HepG2 (cell line): Measurements from ENCODE around the gene KIF6. TPM values are rescaled to one million over a fixed set of nuclear protein-coding genes. Genes with fewer than 3 reads are reported as not detected.

ENCODE experiments used
- ATAC-seq: fragments of 200-7000 bp; cut with Tn5 transposase; 3 replicates; pipeline ENCODE4 v1.9.1; 2020; ENCODE audit warnings: mild to moderate bottlenecking, moderate library complexity
- BruUV-seq: library from RNA; stranded (reverse); fragments of 400-500 nt; replicated peaks from 2 replicates; lab custom pipeline; 2021; lab: Mats Ljungman, UMichigan
- CTCF ChIA-PET: fragments of 300-600 bp; formaldehyde crosslinking; extraction: SDS; loops from one replicate; lab custom pipeline; 2021; ENCODE audit warnings: low total read pairs, inconsistent platforms, low intra/inter-chr PET ratio; lab: Yijun Ruan, JAX
- POLR2A ChIA-PET: fragments of 350-600 bp; sonication (Branson Sonifier 250); formaldehyde crosslinking; loops from one replicate; lab custom pipeline; 2020; ENCODE audit warnings: antibody characterized with exemption, inconsistent platforms; lab: Yijun Ruan, JAX
- DNase-seq: peaks from one replicate; pipeline ENCODE4 v3.0.0-alpha.2; 2015; ENCODE audit warnings: low spot score
- FAIRE-seq: peaks from 3 replicates; lab custom pipeline; 2011; peaks lifted over from hg19 to GRCh38; lab: Jason Lieb, UNC
- H2AFZ ChIP-seq: one replicate; pipeline ENCODE4 v1.6.1; 2011; ENCODE audit warnings: low read length, inconsistent platforms
- H3K27ac ChIP-seq: fragments of 300-600 bp; 3 replicates; pipeline ENCODE4 v1.8.0; 2011; ENCODE audit warnings: mixed run types, mild to moderate bottlenecking, mixed read lengths, low read length, inconsistent platforms; ENCODE audit not compliant: insufficient read depth; ENCODE audit errors: extremely low read length
- H3K27me3 ChIP-seq, 2 experiments: fragments of 200-600 bp in 1 of 2; 2 replicates in 1 of 2; 3 replicates in 1 of 2; pipeline versions ENCODE4 v1.6.0 to v1.8.0; 2011; ENCODE audit warnings: low read length in 2 of 2, mild to moderate bottlenecking in 2 of 2, moderate library complexity in 2 of 2, inconsistent platforms in 1 of 2; ENCODE audit not compliant: insufficient read depth in 2 of 2, control insufficient read depth in 1 of 2
- H3K36me3 ChIP-seq, 2 experiments: fragments of 200-600 bp in 1 of 2; replicated peaks in 1 of 2; 2 replicates in 1 of 2; 3 replicates in 1 of 2; pipeline versions ENCODE4 v1.5.1 to v1.8.0; 2011; ENCODE audit warnings: low read length in 2 of 2, inconsistent platforms in 1 of 2; ENCODE audit not compliant: insufficient read depth in 2 of 2, control insufficient read depth in 1 of 2
- H3K4me1 ChIP-seq: 2 replicates; pipeline ENCODE4 v1.5.1; 2012; ENCODE audit warnings: low read length, inconsistent platforms; ENCODE audit not compliant: insufficient read depth
- H3K4me2 ChIP-seq: 2 replicates; pipeline ENCODE4 v1.6.0; 2011; ENCODE audit warnings: low read depth, low read length, inconsistent platforms
- H3K4me3 ChIP-seq, 3 experiments: fragments of 200-600 bp in 1 of 3; sonication (generic), shearing (Covaris generic) in 1 of 3; replicated peaks in 1 of 3; 2 replicates each; pipeline ENCODE4 v1.5.1; 2011 to 2016; ENCODE audit warnings: low read length in 3 of 3, inconsistent platforms in 2 of 3, low read depth in 2 of 3, mild to moderate bottlenecking in 2 of 3, control low read depth in 1 of 3, mixed read lengths in 1 of 3; ENCODE audit not compliant: insufficient read depth in 1 of 3
- H3K79me2 ChIP-seq: one replicate; pipeline ENCODE4 v1.6.1; 2011; ENCODE audit warnings: low read length, inconsistent platforms; ENCODE audit not compliant: insufficient read depth
- H3K9ac ChIP-seq: 2 replicates; pipeline ENCODE4 v1.6.0; 2011; ENCODE audit warnings: mild to moderate bottlenecking, low read depth, low read length, inconsistent platforms; ENCODE audit not compliant: insufficient read depth
- H3K9me3 ChIP-seq: 2 replicates; pipeline ENCODE4 v1.5.1; 2012; ENCODE audit warnings: mild to moderate bottlenecking, low read length
- H4K20me1 ChIP-seq: 2 replicates; pipeline ENCODE4 v1.6.0; 2011; ENCODE audit warnings: inconsistent platforms, mild to moderate bottlenecking, low read length, moderate library complexity; ENCODE audit not compliant: insufficient read depth
- BCL3 ChIP-seq: sonication (generic); formaldehyde crosslinking; IDR thresholded peaks from 2 replicates; pipeline ENCODE4 v1.5.1; 2020; ENCODE audit warnings: mild to moderate bottlenecking, missing genetic modification reagents, moderate library complexity
- FIP1L1 ChIP-seq: fragments of 200-400 bp; formaldehyde crosslinking; IDR thresholded peaks from 2 replicates; pipeline ENCODE4 v1.6.1; 2018; ENCODE audit warnings: low read depth, mild to moderate bottlenecking, low read length, moderate library complexity, borderline replicate concordance; ENCODE audit not compliant: insufficient read depth
- HNRNPH1 ChIP-seq: fragments of 200-400 bp; formaldehyde crosslinking; optimal IDR thresholded peaks from 2 replicates; pipeline ENCODE3; 2017; ENCODE audit warnings: mild to moderate bottlenecking, low read depth, low read length
- KMT2B ChIP-seq: IDR thresholded peaks from 2 replicates; pipeline ENCODE4 v1.6.1; 2016; ENCODE audit warnings: missing genetic modification reagents, missing compliant biosample characterization
- TGIF2 ChIP-seq: IDR thresholded peaks from 2 replicates; pipeline ENCODE4 v1.6.1; 2016; ENCODE audit warnings: control low read depth, missing compliant biosample characterization
- ZNF501 ChIP-seq: sonication (generic); formaldehyde crosslinking; IDR thresholded peaks from 2 replicates; pipeline ENCODE4 v1.5.1; 2020; ENCODE audit warnings: mild to moderate bottlenecking, moderate library complexity, missing genetic modification reagents
- ZNF577 ChIP-seq: sonication (generic); formaldehyde crosslinking; IDR thresholded peaks from 2 replicates; pipeline ENCODE4 v1.4.0; 2020; ENCODE audit warnings: mild to moderate bottlenecking, low read depth, missing genetic modification reagents, borderline replicate concordance
- ZNF614 ChIP-seq: IDR thresholded peaks from 2 replicates; pipeline ENCODE4 v1.6.1; 2018; ENCODE audit warnings: missing biosample characterization, missing genetic modification reagents, inconsistent platforms, borderline replicate concordance
- ZNF780A ChIP-seq: sonication (generic); formaldehyde crosslinking; IDR thresholded peaks from 2 replicates; pipeline ENCODE4 v1.8.0; 2022; ENCODE audit warnings: mild to moderate bottlenecking, missing genetic modification reagents, moderate library complexity
- WGBS: methylation state at CpG from one replicate; pipeline ENCODE4 v1.1.6; 2017; ENCODE audit warnings: low lambda C conversion rate; 5-methylcytosine and 5-hydroxymethylcytosine counted together
- in situ Hi-C: cut with HindIII; loops from 2 replicates; pipeline ENCODE4 v1.10.0; 2017; ENCODE audit warnings: low pct_unique_long_range_greater_than_20kb; ENCODE audit not compliant: extremely low pct_ligation_motif_present
- intact Hi-C: fragments of 100-400 bp; cut with micrococcal nuclease; formaldehyde crosslinking; loops from one replicate; pipeline ENCODE4 v1.10.0; 2022; ENCODE audit not compliant: unreplicated experiment
- polyA plus RNA-seq, 8 experiments: library from polyadenylated mRNA; depleted of rRNA in 3 of 8; stranded (reverse) in 7 of 8; unstranded in 1 of 8; fragments of >200 nt; fragmentation: Illumina TruSeq in 4 of 8; extraction: Trizol in 4 of 8; gene quantifications; 2 replicates each; pipeline versions ENCODE4 v1.2.1 to v1.2.3, GENCODE V29; 2011 to 2016; ENCODE audit warnings: low read depth in 4 of 8, missing spikeins in 1 of 8, mixed read lengths in 1 of 8; ENCODE audit not compliant: insufficient read depth in 1 of 8
- total RNA-seq, 5 experiments: library from RNA; depleted of rRNA; stranded (reverse); fragments of >200 nt; fragmentation: Illumina TruSeq; extraction: Trizol; gene quantifications; 2 replicates each; pipeline ENCODE4 v1.2.3, GENCODE V29; 2016; ENCODE audit warnings: low read depth in 1 of 5

Gene KIF6
- total and polyA plus RNA-seq, 2 of the 13 experiments (the other 11 are each of a cell fraction or from before 2014, with no cell fraction given), result 0.04 to 0.27 TPM

GRCh38 chr6:39320363-39320984, 404.7 kb downstream of the KIF6 start:
- peaks cover 0 to 8% of the 10 kb centered on the region in 2 experiments; a peak in 2 of 5 replicates for H3K27me3 ChIP-seq
- intact Hi-C loops, result no loop called here
- BruUV-seq, result no TSS peak

More at GRCh38 chr6:39320363-39320984, 404.7 kb downstream of the KIF6 start:
- H3K9me3 ChIP-seq, result no peaks in the 10 kb centered on the region
- H4K20me1 ChIP-seq, result no peaks in the 10 kb centered on the region
- no peaks in the 10 kb centered on the region for H3K4me1 ChIP-seq
- FAIRE-seq, result no peak
- H3K9ac ChIP-seq, result no peak overlapping the region
- WGBS, result 4% methylated on average over 10 of the region's 10 CpGs
- POLR2A ChIA-PET, result no interaction called here
- TF ChIP-seq ZNF614 (CRISPR knock-in tag), result no peak
- no peak for TF ChIP-seq FIP1L1
- no peak for TF ChIP-seq ZNF501 (CRISPR knock-in tag)
- TF ChIP-seq BCL3 (CRISPR knock-in tag), result no peak
- TF ChIP-seq HNRNPH1, result no peak
- no peak for TF ChIP-seq ZNF780A (CRISPR knock-in tag)
- no peak for TF ChIP-seq ZNF577
- TF ChIP-seq KMT2B (CRISPR knock-in tag), result no peak
- no peak for TF ChIP-seq TGIF2
- no peak overlapping the region for H3K27ac ChIP-seq
- no peak overlapping the region for H3K4me2 ChIP-seq
- no peaks in the 10 kb centered on the region for H3K79me2 ChIP-seq
- no peaks in the 10 kb centered on the region for H3K36me3 ChIP-seq
- no peak for DNase-seq
- in situ Hi-C loops, result no loop called here
- H3K4me3 ChIP-seq, result no peak overlapping the region
- CTCF ChIA-PET, result no interaction called here
- H2AFZ ChIP-seq, result no peak overlapping the region
- ATAC-seq, result no peak
